H9 (cell line): ENCODE measurements around the gene TENM4. TPM values are rescaled to one million over a fixed set of nuclear protein-coding genes. Genes with fewer than 3 reads are reported as not detected.

Experiments used
- DNase-seq: peaks from one replicate; pipeline ENCODE4 v3.0.0-alpha.2; 2017
- H2AFZ ChIP-seq: one replicate; pipeline ENCODE4 v1.6.1; 2013; ENCODE audit warnings: mild to moderate bottlenecking, low read length, control low read depth, moderate library complexity
- H2AK5ac ChIP-seq: 2 replicates; pipeline ENCODE4 v1.6.1; 2013; ENCODE audit warnings: low read length, control low read depth, mixed read lengths; ENCODE audit not compliant: insufficient read length
- H2BK120ac ChIP-seq: one replicate; pipeline ENCODE4 v1.6.1; 2013; ENCODE audit warnings: low read depth, mild to moderate bottlenecking, low read length, control low read depth, inconsistent platforms; ENCODE audit not compliant: poor library complexity, severe bottlenecking
- H2BK12ac ChIP-seq: 2 replicates; pipeline ENCODE4 v1.6.1; 2013; ENCODE audit warnings: low read length, control low read depth, mixed read lengths, low read depth; ENCODE audit not compliant: insufficient read length
- H2BK15ac ChIP-seq: 2 replicates; pipeline ENCODE4 v1.6.1; 2013; ENCODE audit warnings: low read depth, low read length, control low read depth
- H2BK20ac ChIP-seq: one replicate; pipeline ENCODE4 v1.6.1; 2013; ENCODE audit warnings: low read depth, mild to moderate bottlenecking, low read length, control low read depth, inconsistent platforms; ENCODE audit not compliant: poor library complexity, severe bottlenecking
- H2BK5ac ChIP-seq: 2 replicates; pipeline ENCODE4 v1.6.1; 2013; ENCODE audit warnings: low read length, control low read depth, mixed read lengths; ENCODE audit not compliant: insufficient read length
- H3K14ac ChIP-seq: 2 replicates; pipeline ENCODE4 v1.6.1; 2013; ENCODE audit warnings: low read length, control low read depth; ENCODE audit not compliant: insufficient read depth
- H3K18ac ChIP-seq: 2 replicates; pipeline ENCODE4 v1.6.1; 2013; ENCODE audit warnings: low read depth, mild to moderate bottlenecking, mixed read lengths, low read length, control low read depth; ENCODE audit not compliant: insufficient read length
- H3K23ac ChIP-seq: 2 replicates; pipeline ENCODE4 v1.6.1; 2013; ENCODE audit warnings: low read length, control low read depth, mixed read lengths, low read depth; ENCODE audit not compliant: insufficient read length
- H3K23me2 ChIP-seq: 2 replicates; pipeline ENCODE4 v1.6.1; 2013; ENCODE audit warnings: low read depth, mild to moderate bottlenecking, mixed read lengths, low read length, control low read depth; ENCODE audit not compliant: insufficient read length, poor library complexity, severe bottlenecking
- H3K27ac ChIP-seq: 2 replicates; pipeline ENCODE4 v1.5.1; 2013; ENCODE audit warnings: low read length, control low read depth, mixed read lengths, low read depth; ENCODE audit not compliant: insufficient read length
- H3K27me3 ChIP-seq: 2 replicates; pipeline ENCODE4 v1.6.1; 2013; ENCODE audit warnings: low read length, control low read depth, inconsistent platforms; ENCODE audit not compliant: insufficient read depth
- H3K4ac ChIP-seq: 2 replicates; pipeline ENCODE4 v1.6.1; 2013; ENCODE audit warnings: low read depth, mild to moderate bottlenecking, control low read depth, inconsistent platforms, low read length, moderate library complexity
- H3K4me1 ChIP-seq: 2 replicates; pipeline ENCODE4 v1.6.1; 2013; ENCODE audit warnings: low read length, control low read depth, inconsistent platforms; ENCODE audit not compliant: insufficient read depth
- H3K4me2 ChIP-seq: 2 replicates; pipeline ENCODE4 v1.6.1; 2013; ENCODE audit warnings: low read length, control low read depth, mixed read lengths; ENCODE audit not compliant: insufficient read length, insufficient read depth
- H3K56ac ChIP-seq: 2 replicates; pipeline ENCODE4 v1.6.1; 2013; ENCODE audit warnings: low read depth, mild to moderate bottlenecking, mixed read lengths, low read length, control low read depth; ENCODE audit not compliant: insufficient read length
- H3K79me1 ChIP-seq: 2 replicates; pipeline ENCODE4 v1.6.1; 2013; ENCODE audit warnings: low read depth, mild to moderate bottlenecking, moderate library complexity, low read length, control low read depth, inconsistent platforms; ENCODE audit not compliant: insufficient read depth, poor library complexity, severe bottlenecking
- H3K79me2 ChIP-seq: 2 replicates; pipeline ENCODE4 v1.6.1; 2013; ENCODE audit warnings: low read length, control low read depth, inconsistent platforms; ENCODE audit not compliant: insufficient read depth
- H3K9ac ChIP-seq: 2 replicates; pipeline ENCODE4 v1.6.1; 2013; ENCODE audit warnings: low read length, control low read depth, mixed read lengths; ENCODE audit not compliant: insufficient read length; ENCODE audit errors: extremely low read depth
- H3K9me3 ChIP-seq: one replicate; pipeline ENCODE4 v1.6.1; 2013; ENCODE audit warnings: low read depth, low read length, inconsistent platforms; ENCODE audit not compliant: control insufficient read depth
- H3T11ph ChIP-seq: one replicate; pipeline ENCODE4 v1.6.1; 2013; ENCODE audit warnings: mild to moderate bottlenecking, low read length, control low read depth, inconsistent platforms
- H4K20me1 ChIP-seq: one replicate; pipeline ENCODE4 v1.6.1; 2013; ENCODE audit not compliant: control insufficient read depth, insufficient read length, insufficient read depth
- H4K5ac ChIP-seq: 2 replicates; pipeline ENCODE4 v1.6.1; 2013; ENCODE audit warnings: low read depth, mild to moderate bottlenecking, mixed read lengths, low read length, control low read depth; ENCODE audit not compliant: insufficient read length
- H4K8ac ChIP-seq: replicated peaks from 2 replicates; pipeline ENCODE4 v1.6.1; 2013; ENCODE audit warnings: low read length, control low read depth, mixed read lengths, low read depth; ENCODE audit not compliant: insufficient read length
- H4K91ac ChIP-seq: 2 replicates; pipeline ENCODE4 v1.6.1; 2013; ENCODE audit warnings: low read depth, mild to moderate bottlenecking, moderate library complexity, mixed read lengths, low read length, control low read depth; ENCODE audit not compliant: insufficient read length
- H3K27ac Mint-ChIP-seq, 3 experiments: 2 replicates in 2 of 3; 3 replicates in 1 of 3; pipeline ENCODE4 v1.8.0; 2020 to 2021; ENCODE audit warnings: mixed read lengths in 3 of 3, mild to moderate bottlenecking in 1 of 3, moderate library complexity in 1 of 3
- H3K27me3 Mint-ChIP-seq: 2 replicates; pipeline ENCODE4 v1.8.0; 2021; ENCODE audit warnings: low read depth, mild to moderate bottlenecking, moderate library complexity, mixed read lengths
- H3K36me3 Mint-ChIP-seq, 3 experiments: 2 replicates in 2 of 3; 3 replicates in 1 of 3; pipeline ENCODE4 v1.8.0; 2020 to 2021; ENCODE audit warnings: low read depth in 3 of 3, mixed read lengths in 3 of 3; ENCODE audit not compliant: insufficient read depth in 1 of 3
- H3K4me1 Mint-ChIP-seq, 2 experiments: 2 replicates each; pipeline ENCODE4 v1.8.0; 2020; ENCODE audit warnings: mixed read lengths in 2 of 2
- H3K4me3 Mint-ChIP-seq, 2 experiments: 2 replicates in 1 of 2; 3 replicates in 1 of 2; pipeline ENCODE4 v1.8.0; 2020 to 2021; ENCODE audit warnings: mild to moderate bottlenecking in 2 of 2, mixed read lengths in 2 of 2, moderate library complexity in 1 of 2
- H3K9me3 Mint-ChIP-seq, 2 experiments: 2 replicates in 1 of 2; 3 replicates in 1 of 2; pipeline ENCODE4 v1.8.0; 2020; ENCODE audit warnings: mild to moderate bottlenecking in 2 of 2, mixed read lengths in 2 of 2, moderate library complexity in 1 of 2
- total RNA-seq: library from RNA; stranded (reverse); gene quantifications from 2 replicates; pipeline ENCODE4 v1.2.1, GENCODE V29; 2021
- TF ChIP-seq, protein P1 (sequence below): fragments of 200-600 bp; sonication (generic); conservative IDR thresholded peaks from 3 replicates; pipeline ENCODE4 v1.8.0; 2021; ENCODE audit warnings: antibody characterized with exemption, mild to moderate bottlenecking

The TENM4 gene
- total RNA-seq, 1 experiment from 2014 or later = 4.6 TPM

DNA sequence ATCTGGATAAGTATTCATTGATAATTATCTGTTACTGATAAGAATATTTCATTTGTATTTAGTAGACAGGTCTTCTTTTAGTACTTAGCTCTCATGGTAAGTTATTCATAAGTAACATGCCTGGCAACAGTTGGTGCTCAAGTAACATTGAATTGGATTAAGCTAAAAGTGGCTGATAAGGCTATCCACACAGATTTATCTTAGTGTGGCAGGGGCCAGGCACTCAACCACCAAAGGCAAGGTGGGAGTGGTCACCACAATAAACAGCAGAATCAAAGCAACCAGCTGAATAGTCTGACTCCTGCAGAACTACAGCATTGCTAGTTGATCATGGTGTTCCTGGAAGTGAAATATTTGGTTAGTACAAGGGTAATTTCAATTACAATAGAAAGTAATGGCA is 833.1 kb downstream of the TENM4 start:
- H3K4me2 ChIP-seq = no peak overlapping the region
- H2BK12ac ChIP-seq = no peak overlapping the region
- Mint-ChIP-seq H3K4me3 (no peak overlapping the region), H3K36me3 (no peaks in the 10 kb centered on the region), H3K27me3 (peaks cover under 1% of the 10 kb centered on the region), H3K9me3 (peaks cover 4 to 6% of the 10 kb centered on the region in 2 experiments; a peak in 2 of 5 replicates), H3K27ac (no peak overlapping the region), H3K4me1 (peaks cover 5 to 8% of the 10 kb centered on the region in 2 experiments)
- no peak for DNase-seq
- no peaks in the 10 kb centered on the region for H3K79me2 ChIP-seq
- no peak overlapping the region for H2BK120ac ChIP-seq
- no peak overlapping the region for H2BK5ac ChIP-seq
- H3K23ac ChIP-seq = no peak overlapping the region
- H3K27ac ChIP-seq = no peak overlapping the region
- H4K8ac ChIP-seq = no peak overlapping the region
- no peak overlapping the region for H3K14ac ChIP-seq
- H3K18ac ChIP-seq = no peak overlapping the region
- no peaks in the 10 kb centered on the region for H4K20me1 ChIP-seq
- no peaks in the 10 kb centered on the region for H3K23me2 ChIP-seq
- no peaks in the 10 kb centered on the region; the same call in 1 of the 2 replicates for H3K4me1 ChIP-seq
- no peak overlapping the region for H3K56ac ChIP-seq
- H4K5ac ChIP-seq = no peak overlapping the region
- H3K9me3 ChIP-seq = no peaks in the 10 kb centered on the region
- no peak overlapping the region for H3T11ph ChIP-seq
- no peak overlapping the region for H3K9ac ChIP-seq
- no peak overlapping the region for H3K4ac ChIP-seq
- no peaks in the 10 kb centered on the region for H3K27me3 ChIP-seq
- TF ChIP-seq, protein P1, sequence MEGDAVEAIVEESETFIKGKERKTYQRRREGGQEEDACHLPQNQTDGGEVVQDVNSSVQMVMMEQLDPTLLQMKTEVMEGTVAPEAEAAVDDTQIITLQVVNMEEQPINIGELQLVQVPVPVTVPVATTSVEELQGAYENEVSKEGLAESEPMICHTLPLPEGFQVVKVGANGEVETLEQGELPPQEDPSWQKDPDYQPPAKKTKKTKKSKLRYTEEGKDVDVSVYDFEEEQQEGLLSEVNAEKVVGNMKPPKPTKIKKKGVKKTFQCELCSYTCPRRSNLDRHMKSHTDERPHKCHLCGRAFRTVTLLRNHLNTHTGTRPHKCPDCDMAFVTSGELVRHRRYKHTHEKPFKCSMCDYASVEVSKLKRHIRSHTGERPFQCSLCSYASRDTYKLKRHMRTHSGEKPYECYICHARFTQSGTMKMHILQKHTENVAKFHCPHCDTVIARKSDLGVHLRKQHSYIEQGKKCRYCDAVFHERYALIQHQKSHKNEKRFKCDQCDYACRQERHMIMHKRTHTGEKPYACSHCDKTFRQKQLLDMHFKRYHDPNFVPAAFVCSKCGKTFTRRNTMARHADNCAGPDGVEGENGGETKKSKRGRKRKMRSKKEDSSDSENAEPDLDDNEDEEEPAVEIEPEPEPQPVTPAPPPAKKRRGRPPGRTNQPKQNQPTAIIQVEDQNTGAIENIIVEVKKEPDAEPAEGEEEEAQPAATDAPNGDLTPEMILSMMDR = no peak
- no peak overlapping the region for H2BK20ac ChIP-seq
- no peak overlapping the region for H2AFZ ChIP-seq
- H4K91ac ChIP-seq = no peak overlapping the region
- no peak overlapping the region for H2BK15ac ChIP-seq
- no peaks in the 10 kb centered on the region for H3K79me1 ChIP-seq
- no peak overlapping the region for H2AK5ac ChIP-seq
